Esophagus mucosa (tissue), 1 donor: Measurements from ENCODE around the gene GAPDHS. TPM values are rescaled to one million over a fixed set of nuclear protein-coding genes. Genes with fewer than 3 reads are reported as not detected.

Source experiments
- total RNA-seq: library from RNA; stranded (reverse); gene quantifications from one replicate; pipeline ENCODE4 v1.2.4, GENCODE V29; 2023
- donor health status: DM: yes; HTN: yes; CAD: no.

Gene GAPDHS
- total RNA-seq, 1 donor from 2014 or later: not detected

Other genes with a start within 250 kb of the GAPDHS start
- gene MAG, start 241.3 kb upstream of the GAPDHS start, total RNA-seq: not detected
- 2.5 TPM for gene CD22, start 204.3 kb upstream of the GAPDHS start, total RNA-seq
- gene FFAR1, start 185.6 kb upstream of the GAPDHS start, total RNA-seq: not detected
- not detected for gene FFAR3, start 175.0 kb upstream of the GAPDHS start, total RNA-seq
- not detected for gene GPR42, start 162.4 kb upstream of the GAPDHS start, total RNA-seq
- gene FFAR2, start 85.2 kb upstream of the GAPDHS start, total RNA-seq: 1.8 TPM
- gene KRTDAP, start 43.0 kb upstream of the GAPDHS start, total RNA-seq: 338 TPM
- 406 TPM for gene DMKN, start 19.8 kb upstream of the GAPDHS start, total RNA-seq
- gene SBSN, start 5.1 kb upstream of the GAPDHS start, total RNA-seq: 1,433 TPM
- gene TMEM147, start 12.2 kb downstream of the GAPDHS start, total RNA-seq: 87.7 TPM
- not detected for gene ATP4A, start 30.2 kb downstream of the GAPDHS start, total RNA-seq
- not detected for gene PMIS2, start 52.7 kb downstream of the GAPDHS start, total RNA-seq
- 15.4 TPM for gene HAUS5, start 79.3 kb downstream of the GAPDHS start, total RNA-seq
- gene RBM42, start 95.6 kb downstream of the GAPDHS start, total RNA-seq: 52.7 TPM
- gene ETV2, start 108.3 kb downstream of the GAPDHS start, total RNA-seq: 2.2 TPM
- 553 TPM for gene COX6B1, start 114.9 kb downstream of the GAPDHS start, total RNA-seq
- 3.8 TPM for gene UPK1A, start 133.1 kb downstream of the GAPDHS start, total RNA-seq
- gene ZBTB32, start 171.1 kb downstream of the GAPDHS start, total RNA-seq: not detected
- 21.1 TPM for gene KMT2B, start 184.5 kb downstream of the GAPDHS start, total RNA-seq
- 2.4 TPM for gene IGFLR1, start 209.0 kb downstream of the GAPDHS start, total RNA-seq
- 10.1 TPM for gene U2AF1L4, start 212.0 kb downstream of the GAPDHS start, total RNA-seq
- gene PSENEN, start 212.2 kb downstream of the GAPDHS start, total RNA-seq: 56.9 TPM
- gene LIN37, start 215.1 kb downstream of the GAPDHS start, total RNA-seq: 3.0 TPM
- 2.6 TPM for gene HSPB6, start 223.6 kb downstream of the GAPDHS start, total RNA-seq
- gene PROSER3, start 224.7 kb downstream of the GAPDHS start, total RNA-seq: 14.7 TPM
- gene ARHGAP33, start 242.1 kb downstream of the GAPDHS start, total RNA-seq: 3.9 TPM